ENCODE results near the gene AIRE.
"Not testable (repeated sequence)": the region's sequence is repeated elsewhere in the genome, so short reads cannot be mapped to it uniquely, and the experiment has no call there.

AIRE gene

DNA sequence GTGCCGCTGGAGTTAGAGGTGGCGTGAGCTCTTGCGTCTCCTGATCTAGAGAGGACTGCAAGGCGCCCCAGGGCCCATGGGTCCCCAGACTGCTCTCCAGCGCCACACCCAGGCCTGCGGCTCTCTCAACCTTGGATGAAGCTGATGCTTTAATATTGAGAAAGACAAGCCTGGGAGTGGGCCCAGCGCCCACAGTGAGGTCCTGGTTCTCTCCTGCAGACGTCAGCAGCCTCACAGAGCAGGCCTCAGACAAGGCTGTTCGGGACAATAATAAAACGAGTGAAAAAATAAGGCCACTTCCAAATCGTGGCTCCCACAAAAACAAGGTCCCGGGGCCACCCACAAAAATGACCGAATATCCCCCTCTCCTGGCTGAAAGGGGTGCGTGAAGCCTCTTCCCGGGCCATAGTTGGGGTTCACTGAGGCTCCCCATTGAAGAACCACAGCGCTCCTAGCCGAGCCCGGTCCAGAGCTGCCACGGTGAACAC is 18.0 kb upstream of the AIRE start:
- DNase-seq, result peak in 1 of 2 donors; percentile 47

GRCh38 chr21:44269090-44269489 is 16.6 kb upstream of the AIRE start:
- DNase-seq, result no peak

DNA sequence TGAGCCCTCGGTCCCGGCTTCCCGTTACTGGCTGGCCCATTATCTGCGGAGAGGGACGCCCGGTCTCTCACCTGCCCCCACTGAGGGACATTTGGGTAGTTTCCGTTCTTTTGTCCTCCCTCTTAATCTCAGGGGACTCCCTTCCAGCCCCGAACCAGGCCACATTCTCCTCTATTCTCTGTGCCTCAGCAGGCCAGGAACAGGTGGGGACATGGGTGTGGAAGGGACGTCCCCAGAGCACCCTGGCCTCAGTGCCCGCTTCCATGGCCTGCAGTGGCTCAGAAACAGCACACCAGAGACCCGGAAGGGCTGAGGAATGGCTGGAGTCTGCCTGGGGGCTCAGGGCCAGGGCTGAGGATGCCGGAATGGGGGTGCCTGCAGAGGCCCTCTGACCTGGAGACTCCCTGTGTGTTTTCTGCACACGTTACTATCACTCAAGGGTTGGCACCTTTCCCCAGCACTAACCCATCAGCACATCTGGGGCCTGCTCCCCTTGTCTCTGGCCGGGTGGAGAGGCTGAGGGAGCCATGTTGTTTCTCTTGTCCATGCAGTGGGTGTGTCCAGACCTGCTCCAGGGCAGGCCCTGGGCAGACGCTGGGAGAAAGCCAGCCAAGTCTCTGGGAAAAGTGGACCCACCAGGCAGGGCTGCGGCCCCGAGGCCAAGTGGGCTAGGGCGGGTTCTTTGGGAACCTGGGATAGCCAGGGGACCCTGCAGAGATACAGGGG is 14.0 kb upstream of the AIRE start:
- DNase-seq, result no peak

GRCh38 chr21:44272284-44272858 is 13.3 kb upstream of the AIRE start:
- DNase-seq, result no peak

GRCh38 chr21:44273046-44273445 is 12.6 kb upstream of the AIRE start:
- no peak for DNase-seq

DNA sequence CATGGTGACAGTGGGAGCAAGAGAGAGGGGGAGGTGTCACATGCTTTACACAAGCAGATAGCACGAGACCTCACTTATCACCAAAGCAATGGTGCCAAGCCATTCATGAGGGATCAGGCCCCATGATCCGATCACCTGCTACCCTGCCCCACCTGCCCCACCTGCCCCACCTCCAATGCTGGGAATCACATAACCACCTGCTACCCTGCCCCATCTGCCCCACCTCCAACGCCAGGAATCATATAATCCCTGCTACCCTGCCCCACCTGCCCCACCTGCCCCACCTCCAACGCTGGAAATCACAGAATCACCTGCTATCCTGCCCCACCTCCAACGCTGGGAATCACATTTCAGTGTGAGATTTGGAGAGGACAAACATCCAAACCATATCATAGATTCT is 10.6 kb upstream of the AIRE start:
- DNase-seq, result no peak

DNA sequence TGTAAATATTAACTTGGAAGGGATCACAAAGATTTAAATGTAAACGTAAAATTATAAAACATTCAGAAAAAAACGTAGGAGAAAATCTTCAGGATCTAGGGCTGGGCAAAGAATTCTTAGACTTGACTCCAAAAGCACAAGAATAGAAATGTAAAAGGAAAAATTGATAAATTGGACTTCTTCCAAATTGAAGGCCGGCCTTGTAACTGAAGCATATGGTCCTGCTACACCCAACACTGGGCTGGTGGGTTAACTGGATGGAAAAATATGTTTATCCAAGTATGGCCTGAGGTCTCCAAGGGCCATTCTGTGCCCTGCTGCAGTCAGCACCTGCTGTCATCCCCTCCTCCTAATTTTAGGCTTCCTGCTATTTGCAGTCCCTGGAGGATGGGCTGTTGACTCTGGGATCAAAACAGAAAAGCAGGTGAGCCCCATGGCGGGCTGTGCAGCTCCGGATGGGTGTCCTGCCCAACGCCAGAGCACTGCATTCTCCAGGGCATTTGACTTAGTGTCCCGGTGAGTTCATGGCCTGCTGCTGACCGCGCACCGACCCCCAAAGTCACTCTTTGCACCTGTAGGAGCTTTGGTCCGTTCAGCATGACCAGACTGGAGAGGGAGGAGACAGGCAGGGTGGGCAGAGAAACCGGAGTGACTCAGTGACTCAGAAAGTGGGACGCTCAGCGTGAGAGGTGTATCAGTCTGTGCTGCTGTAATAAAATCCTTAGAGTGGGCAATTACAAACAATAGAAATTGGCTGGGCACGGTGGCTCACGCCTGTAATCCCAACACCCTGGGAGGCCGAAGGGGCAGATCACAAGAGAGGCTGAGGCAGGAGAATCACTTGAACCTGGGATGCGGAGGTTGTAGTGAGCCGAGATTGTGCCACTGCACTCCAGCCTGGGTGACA is 6.1 kb upstream of the AIRE start:
- DNase-seq, result no peak

GRCh38 chr21:44281801-44282200 is 3.9 kb upstream of the AIRE start:
- DNase-seq, result no peak

DNA sequence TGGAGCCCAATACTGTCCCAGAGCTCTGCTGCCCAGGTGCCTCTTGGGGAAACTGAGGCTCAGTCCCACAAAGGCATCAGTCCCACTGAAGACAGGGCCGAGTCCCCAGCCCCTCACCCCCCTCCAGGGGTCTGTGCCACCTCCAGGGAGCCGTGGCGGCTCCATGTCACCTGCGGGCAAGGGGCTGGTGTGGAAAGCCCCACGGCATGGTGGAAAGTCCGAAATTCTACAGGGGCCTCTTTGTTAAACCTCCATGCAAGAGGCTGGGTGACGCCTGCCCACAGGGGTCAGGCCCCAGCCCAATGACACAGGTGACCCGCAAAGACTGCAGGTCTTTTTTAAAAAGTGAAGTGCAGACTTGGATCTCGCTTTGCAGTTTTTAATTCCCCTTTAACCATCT is 3.3 kb upstream of the AIRE start:
- no peak for DNase-seq

DNA sequence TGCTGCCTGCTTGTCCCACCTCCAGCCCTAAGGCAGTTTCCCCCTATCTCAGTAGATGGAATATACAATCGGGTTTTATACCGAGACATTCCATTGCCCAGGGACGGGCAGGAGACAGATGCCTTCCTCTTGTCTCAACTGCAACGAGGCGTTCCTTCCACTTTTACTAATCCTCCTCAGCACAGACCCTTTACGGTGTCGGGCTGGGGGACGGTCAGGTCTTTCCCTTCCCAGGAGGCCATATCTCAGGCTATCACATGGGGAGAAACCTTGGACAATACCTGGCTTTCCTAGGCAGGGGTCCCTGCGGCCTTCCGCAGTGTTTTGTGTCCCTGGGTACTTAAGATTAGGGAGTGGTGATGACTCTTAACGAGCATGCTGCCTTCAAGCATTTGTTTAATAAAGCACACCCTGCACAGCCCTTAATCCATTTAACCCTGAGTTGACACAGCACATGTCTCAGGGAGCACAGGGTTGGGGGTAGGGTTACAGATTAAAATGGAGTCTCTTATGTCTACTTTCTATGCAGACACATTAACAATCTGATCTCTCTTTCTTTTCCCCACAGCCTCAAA is 2.4 kb upstream of the AIRE start:
- DNase-seq, result not testable (repeated sequence)

GRCh38 chr21:44283948-44284347 is 1.7 kb upstream of the AIRE start:
- peak in 1 of 2 donors; percentile 33 for DNase-seq

- no peak for DNase-seq
Measured at GRCh38 chr21:44286086-44286715, 525 bp downstream of the AIRE start.

DNA sequence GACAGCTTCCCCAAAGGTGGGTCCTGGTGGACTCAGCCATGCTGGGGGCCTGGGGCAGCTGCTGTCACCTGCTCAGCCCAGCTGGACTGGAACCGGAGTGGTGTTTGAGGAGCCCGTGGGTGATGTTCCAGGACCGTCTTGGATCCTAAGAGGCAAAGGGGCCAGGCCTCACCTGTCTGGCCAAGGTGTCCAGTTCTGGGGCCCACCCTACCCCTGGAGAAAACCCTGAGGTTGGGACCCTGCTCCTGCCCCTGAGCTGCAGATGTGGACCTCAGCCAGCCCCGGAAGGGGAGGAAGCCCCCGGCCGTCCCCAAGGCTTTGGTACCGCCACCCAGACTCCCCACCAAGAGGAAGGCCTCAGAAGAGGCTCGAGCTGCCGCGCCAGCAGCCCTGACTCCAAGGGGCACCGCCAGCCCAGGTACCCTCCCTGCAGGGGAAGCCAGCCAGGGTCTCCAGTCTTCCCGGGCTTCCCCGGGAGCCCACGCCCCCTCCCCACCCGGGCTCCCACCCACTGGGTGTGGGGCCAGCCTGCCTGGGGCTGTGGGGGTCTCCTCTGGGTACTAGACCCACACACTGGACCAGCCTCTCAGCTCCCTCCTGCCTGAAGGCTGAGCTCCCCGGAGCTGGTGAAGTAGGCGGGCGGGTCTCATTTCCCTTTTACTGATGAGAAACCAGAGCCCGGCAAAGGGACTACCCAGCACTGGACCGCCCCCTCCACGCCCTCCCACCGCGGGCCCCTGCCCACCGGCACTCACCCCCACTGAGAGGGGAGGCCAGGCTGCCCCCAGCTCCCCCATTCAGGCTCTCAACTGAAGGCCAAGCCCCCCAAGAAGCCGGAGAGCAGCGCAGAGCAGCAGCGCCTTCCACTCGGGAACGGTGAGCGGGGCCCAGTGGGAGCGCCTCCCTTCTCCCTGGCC is 1.3 kb downstream of the AIRE start:
- DNase-seq, result no peak

- no peak for DNase-seq
Measured at GRCh38 chr21:44288251-44289110, 2.8 kb downstream of the AIRE start.

DNA sequence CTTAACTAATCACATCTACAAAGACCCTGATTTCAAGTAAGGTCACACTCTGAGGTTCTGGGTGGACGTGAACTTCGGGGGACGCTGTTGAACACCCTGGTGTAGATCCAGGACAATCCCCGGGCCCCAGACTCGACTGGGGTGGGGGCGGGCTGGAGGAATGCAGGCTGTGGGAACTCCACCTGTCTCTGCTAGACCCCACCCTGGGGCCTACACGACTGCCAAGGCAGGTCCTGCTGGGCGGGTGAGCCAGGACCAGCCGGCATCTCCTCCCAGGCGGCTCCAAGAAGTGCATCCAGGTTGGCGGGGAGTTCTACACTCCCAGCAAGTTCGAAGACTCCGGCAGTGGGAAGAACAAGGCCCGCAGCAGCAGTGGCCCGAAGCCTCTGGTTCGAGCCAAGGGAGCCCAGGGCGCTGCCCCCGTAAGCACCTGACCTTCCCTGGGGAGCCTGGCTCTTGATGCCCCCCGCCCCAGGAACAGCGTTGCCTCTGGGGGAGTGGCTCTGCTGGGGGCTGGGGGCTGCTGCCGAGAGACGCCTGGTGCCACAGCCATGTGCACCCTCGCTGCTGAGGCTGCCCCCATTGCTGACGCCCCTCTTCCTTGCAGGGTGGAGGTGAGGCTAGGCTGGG is 3.8 kb downstream of the AIRE start:
- DNase-seq, result no peak

DNA sequence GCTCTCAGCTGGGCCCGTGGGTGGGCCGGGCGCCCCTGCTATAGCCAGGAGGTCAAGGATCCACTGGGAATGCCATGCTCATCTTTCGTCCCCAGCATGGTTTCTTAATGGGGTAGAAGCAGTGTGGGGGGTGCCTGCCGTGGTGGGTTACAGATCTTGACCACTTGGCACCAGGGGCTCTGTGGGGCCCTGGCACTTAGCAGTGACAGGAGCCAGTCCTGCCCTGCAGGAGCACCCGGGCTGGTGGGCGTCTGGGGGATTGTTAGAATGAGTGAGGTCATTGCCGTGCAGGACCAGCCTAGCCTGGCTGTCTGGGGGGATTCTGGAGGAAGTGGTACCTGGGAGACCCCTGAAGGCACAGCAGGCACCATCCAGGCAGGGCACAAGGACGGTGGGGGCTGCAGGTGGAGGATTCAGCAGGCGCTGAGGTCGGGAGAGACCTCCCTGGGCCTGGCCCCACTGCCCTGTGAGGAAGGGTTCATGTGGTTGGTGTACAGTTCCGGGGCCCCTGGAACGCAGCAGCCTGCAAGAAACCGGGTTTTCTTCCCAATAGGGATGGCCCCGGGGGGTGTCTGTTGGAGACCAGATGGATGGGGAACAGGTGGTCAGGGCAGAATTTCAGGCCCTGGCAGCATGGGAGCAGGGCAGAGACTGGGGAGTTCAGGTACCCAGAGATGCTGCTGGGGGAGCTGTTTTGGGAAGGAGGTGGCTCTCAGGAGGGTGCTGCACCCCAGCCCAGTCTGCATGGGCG is 4.8 kb downstream of the AIRE start:
- DNase-seq, result no peak

- DNase-seq, result no peak
Measured at GRCh38 chr21:44291078-44291935, 5.6 kb downstream of the AIRE start.
